Measurements from ENCODE around the gene DYNC1I1. TPM values are rescaled to one million over a fixed set of nuclear protein-coding genes. Genes with fewer than 3 reads are reported as not detected.

The DYNC1I1 gene
- total and polyA plus RNA-seq, 2 donors (not counting 1 experiment from before 2014, with no cell fraction given), result 0.17 to 0.30 TPM

- no peak overlapping the region for H3K4me3 ChIP-seq (replicated peaks in 1 of 4; ENCODE audit: control extremely low read depth in 1 of 4, insufficient read depth in 1 of 4, low read depth in 3 of 4, low read length in 4 of 4)
- H3K9me3 ChIP-seq (ENCODE audit: control insufficient read depth, insufficient read depth, low read depth, low read length), result no peaks in the 10 kb centered on the region
- H3K9ac ChIP-seq (ENCODE audit: insufficient read depth, low read length), result no peak overlapping the region
- TF ChIP-seq EZH2 (IDR thresholded peaks at IDR 0.05; ENCODE audit: low read length, missing control alignments), result no peak
- no peak for TF ChIP-seq CTCF (conservative IDR thresholded peaks at IDR 0.05 in 1 of 2, IDR thresholded peaks at IDR 0.05 in 1 of 2; ENCODE audit: low read depth in 1 of 2, low read length in 2 of 2)
- no peaks in the 10 kb centered on the region for H3K4me1 ChIP-seq (ENCODE audit: control insufficient read depth, extremely low read depth, insufficient read depth, low read length)
- DNase-seq (ENCODE audit: low read depth in 2 of 2), result no peak
- H3K79me2 ChIP-seq (ENCODE audit: control insufficient read depth, insufficient read depth, low read length), result no peaks in the 10 kb centered on the region
- H2AFZ ChIP-seq (ENCODE audit: low read length), result no peak overlapping the region
- no peaks in the 10 kb centered on the region for H3K27me3 ChIP-seq (ENCODE audit: control insufficient read depth, insufficient read depth, low read length)
- no peak overlapping the region for H3K4me2 ChIP-seq (ENCODE audit: extremely low read depth, insufficient read depth, low read length)
- H3K27ac ChIP-seq (ENCODE audit: insufficient read depth, low read length), result no peak overlapping the region
- H3K36me3 ChIP-seq (ENCODE audit: control insufficient read depth, insufficient read depth, low read length), result no peaks in the 10 kb centered on the region
- no peaks in the 10 kb centered on the region for H4K20me1 ChIP-seq (ENCODE audit: control insufficient read depth, extremely low read depth, insufficient read depth, low read length)
Observed at GRCh38 chr7:96131525-96131924, 359.2 kb downstream of the DYNC1I1 start.

GRCh38 chr7:96135241-96135640 lies 362.9 kb downstream of the DYNC1I1 start:
- no peak overlapping the region for H3K27ac ChIP-seq (ENCODE audit: insufficient read depth, low read length)
- no peak overlapping the region for H2AFZ ChIP-seq (ENCODE audit: low read length)
- DNase-seq (ENCODE audit: low read depth in 2 of 2), result no peak
- no peak for TF ChIP-seq EZH2 (IDR thresholded peaks at IDR 0.05; ENCODE audit: low read length, missing control alignments)
- TF ChIP-seq CTCF (conservative IDR thresholded peaks at IDR 0.05 in 1 of 2, IDR thresholded peaks at IDR 0.05 in 1 of 2; ENCODE audit: low read depth in 1 of 2, low read length in 2 of 2), result no peak
- H3K36me3 ChIP-seq (ENCODE audit: control insufficient read depth, insufficient read depth, low read length), result no peaks in the 10 kb centered on the region
- no peaks in the 10 kb centered on the region for H3K79me2 ChIP-seq (ENCODE audit: control insufficient read depth, insufficient read depth, low read length)
- no peaks in the 10 kb centered on the region for H3K27me3 ChIP-seq (ENCODE audit: control insufficient read depth, insufficient read depth, low read length)
- no peaks in the 10 kb centered on the region for H4K20me1 ChIP-seq (ENCODE audit: control insufficient read depth, extremely low read depth, insufficient read depth, low read length)
- no peak overlapping the region for H3K4me3 ChIP-seq (replicated peaks in 1 of 4; ENCODE audit: control extremely low read depth in 1 of 4, insufficient read depth in 1 of 4, low read depth in 3 of 4, low read length in 4 of 4)
- no peaks in the 10 kb centered on the region for H3K4me1 ChIP-seq (ENCODE audit: control insufficient read depth, extremely low read depth, insufficient read depth, low read length)
- H3K9me3 ChIP-seq (ENCODE audit: control insufficient read depth, insufficient read depth, low read depth, low read length), result no peaks in the 10 kb centered on the region
- H3K4me2 ChIP-seq (ENCODE audit: extremely low read depth, insufficient read depth, low read length), result no peak overlapping the region
- no peak overlapping the region for H3K9ac ChIP-seq (ENCODE audit: insufficient read depth, low read length)

- H3K79me2 ChIP-seq (ENCODE audit: control insufficient read depth, insufficient read depth, low read length), result no peaks in the 10 kb centered on the region
- no peaks in the 10 kb centered on the region for H3K9me3 ChIP-seq (ENCODE audit: control insufficient read depth, insufficient read depth, low read depth, low read length)
- TF ChIP-seq EZH2 (IDR thresholded peaks at IDR 0.05; ENCODE audit: low read length, missing control alignments) (no peak), CTCF (conservative IDR thresholded peaks at IDR 0.05 in 1 of 2, IDR thresholded peaks at IDR 0.05 in 1 of 2; ENCODE audit: low read depth in 1 of 2, low read length in 2 of 2) (no peak)
- H3K27me3 ChIP-seq (ENCODE audit: control insufficient read depth, insufficient read depth, low read length), result no peaks in the 10 kb centered on the region
- no peaks in the 10 kb centered on the region for H3K36me3 ChIP-seq (ENCODE audit: control insufficient read depth, insufficient read depth, low read length)
- DNase-seq (ENCODE audit: low read depth in 2 of 2), result no peak
- no peak overlapping the region for H3K9ac ChIP-seq (ENCODE audit: insufficient read depth, low read length)
- H4K20me1 ChIP-seq (ENCODE audit: control insufficient read depth, extremely low read depth, insufficient read depth, low read length), result no peaks in the 10 kb centered on the region
- H3K4me2 ChIP-seq (ENCODE audit: extremely low read depth, insufficient read depth, low read length), result no peak overlapping the region
- no peak overlapping the region for H3K4me3 ChIP-seq (replicated peaks in 1 of 4; ENCODE audit: control extremely low read depth in 1 of 4, insufficient read depth in 1 of 4, low read depth in 3 of 4, low read length in 4 of 4)
- no peak overlapping the region for H2AFZ ChIP-seq (ENCODE audit: low read length)
- no peak overlapping the region for H3K27ac ChIP-seq (ENCODE audit: insufficient read depth, low read length)
- H3K4me1 ChIP-seq (ENCODE audit: control insufficient read depth, extremely low read depth, insufficient read depth, low read length), result no peaks in the 10 kb centered on the region
Observed at GRCh38 chr7:96136600-96137239, 364.4 kb downstream of the DYNC1I1 start.

All from fibroblast of lung (primary cell).